Trophoblast cell (in vitro differentiated cells and primary cell): ENCODE data around the gene GFOD1.
"Not testable (repeated sequence)": the region's sequence is repeated elsewhere in the genome, so short reads cannot be mapped to it uniquely, and the experiment has no call there.

ENCODE experiments used
- DNase-seq, 2 donors: peaks; one replicate each; pipeline ENCODE4 v3.0.0-alpha.2; 2016
- H2AFZ ChIP-seq: 2 replicates; pipeline ENCODE4 v1.6.1; 2013; ENCODE audit warnings: low read length, moderate library complexity, mild to moderate bottlenecking; ENCODE audit not compliant: insufficient read depth, poor library complexity
- H2AK5ac ChIP-seq: 2 replicates; pipeline ENCODE4 v1.6.1; 2013; ENCODE audit warnings: mild to moderate bottlenecking, low read length
- H2BK120ac ChIP-seq: 2 replicates; pipeline ENCODE4 v1.6.1; 2013; ENCODE audit warnings: low read length, mild to moderate bottlenecking, moderate library complexity; ENCODE audit not compliant: insufficient read depth, poor library complexity
- H2BK12ac ChIP-seq: 2 replicates; pipeline ENCODE4 v1.6.1; 2013; ENCODE audit warnings: mild to moderate bottlenecking, low read length, moderate library complexity
- H2BK5ac ChIP-seq: 2 replicates; pipeline ENCODE4 v1.6.1; 2013; ENCODE audit warnings: low read length, low read depth, moderate library complexity, mild to moderate bottlenecking; ENCODE audit not compliant: poor library complexity
- H3K14ac ChIP-seq: 2 replicates; pipeline ENCODE4 v1.6.1; 2013; ENCODE audit warnings: mild to moderate bottlenecking, low read length
- H3K18ac ChIP-seq: 2 replicates; pipeline ENCODE4 v1.6.1; 2013; ENCODE audit warnings: mild to moderate bottlenecking, low read length
- H3K23ac ChIP-seq: 2 replicates; pipeline ENCODE4 v1.6.1; 2013; ENCODE audit warnings: low read length
- H3K27ac ChIP-seq: 2 replicates; pipeline ENCODE4 v1.5.1; 2013; ENCODE audit warnings: low read depth, mild to moderate bottlenecking, inconsistent platforms, low read length, moderate library complexity
- H3K27me3 ChIP-seq: 2 replicates; pipeline ENCODE4 v1.6.1; 2013; ENCODE audit warnings: inconsistent platforms, mild to moderate bottlenecking, low read length, moderate library complexity; ENCODE audit not compliant: insufficient read depth
- H3K36me3 ChIP-seq, 2 experiments: 1 replicate in 1 of 2; 2 replicates in 1 of 2; pipeline ENCODE4 v1.6.1; 2013; ENCODE audit warnings: low read length in 2 of 2, mild to moderate bottlenecking in 2 of 2, moderate library complexity in 1 of 2; ENCODE audit not compliant: insufficient read depth in 2 of 2, control insufficient read depth in 1 of 2
- H3K4ac ChIP-seq: 2 replicates; pipeline ENCODE4 v1.6.1; 2013; ENCODE audit warnings: low read depth, mild to moderate bottlenecking, low read length, moderate library complexity
- H3K4me1 ChIP-seq, 2 experiments: 1 replicate in 1 of 2; 2 replicates in 1 of 2; pipeline ENCODE4 v1.6.1; 2013; ENCODE audit warnings: low read length in 2 of 2, mild to moderate bottlenecking in 2 of 2, moderate library complexity in 1 of 2; ENCODE audit not compliant: insufficient read depth in 2 of 2, control insufficient read depth in 1 of 2
- H3K4me2 ChIP-seq: 2 replicates; pipeline ENCODE4 v1.6.1; 2013; ENCODE audit warnings: inconsistent platforms, mild to moderate bottlenecking, low read length, moderate library complexity
- H3K4me3 ChIP-seq: 2 replicates; pipeline ENCODE4 v1.5.1; 2013; ENCODE audit warnings: mild to moderate bottlenecking, low read depth, low read length, inconsistent platforms
- H3K79me1 ChIP-seq: one replicate; pipeline ENCODE4 v1.6.1; 2013; ENCODE audit warnings: low read length
- H3K79me2 ChIP-seq: 2 replicates; pipeline ENCODE4 v1.6.1; 2013; ENCODE audit warnings: low read length, mild to moderate bottlenecking; ENCODE audit not compliant: control insufficient read depth, insufficient read depth, poor library complexity
- H3K9ac ChIP-seq: 2 replicates; pipeline ENCODE4 v1.6.1; 2013; ENCODE audit warnings: mild to moderate bottlenecking, low read length
- H3K9me3 ChIP-seq: 2 replicates; pipeline ENCODE4 v1.6.1; 2013; ENCODE audit warnings: low read depth, mild to moderate bottlenecking, control low read depth, inconsistent platforms, low read length; ENCODE audit not compliant: insufficient read depth
- H4K12ac ChIP-seq: 2 replicates; pipeline ENCODE4 v1.6.1; 2013; ENCODE audit warnings: low read depth, mild to moderate bottlenecking, low read length, moderate library complexity
- H4K8ac ChIP-seq: 2 replicates; pipeline ENCODE4 v1.6.1; 2013; ENCODE audit warnings: low read depth, mild to moderate bottlenecking, low read length, moderate library complexity
- H4K91ac ChIP-seq: one replicate; pipeline ENCODE4 v1.6.1; 2013; ENCODE audit warnings: low read depth, mild to moderate bottlenecking, low read length, moderate library complexity
- WGBS: extraction: QIAGEN DNeasy Blood & Tissue Kit; methylation state at CpG from one replicate; pipeline ENCODE4 v1.1.7; 2013; ENCODE audit warnings: missing lambda C conversion rate; ENCODE audit not compliant: insufficient read length, insufficient coverage; ENCODE audit errors: extremely low coverage; 5-methylcytosine and 5-hydroxymethylcytosine counted together

The GFOD1 gene

DNA sequence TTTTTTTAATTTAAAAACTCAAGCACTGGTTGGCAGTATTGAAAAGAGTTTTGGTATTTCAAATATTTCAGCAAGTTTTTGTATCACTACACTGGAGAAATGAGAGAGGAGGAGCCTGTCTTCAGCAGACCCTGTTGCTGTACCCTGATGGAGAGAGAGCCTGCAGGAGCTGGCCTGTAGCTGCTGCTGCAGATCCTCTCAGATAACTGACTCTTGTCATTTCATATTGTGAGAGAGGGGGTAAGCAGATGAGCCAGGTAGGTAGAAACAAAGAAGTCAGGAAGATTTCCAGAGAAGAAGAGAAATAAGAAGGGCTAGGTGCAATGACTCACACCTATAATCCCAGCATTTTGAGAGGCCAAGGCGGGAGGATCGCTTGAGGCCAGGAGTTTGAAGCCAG, 94.9 kb downstream of the GFOD1 start:
- Histone ChIP-seq H4K8ac (no peak overlapping the region), H3K79me2 (no peaks in the 10 kb centered on the region), H4K91ac (no peak overlapping the region), H3K36me3 (no peaks in the 10 kb centered on the region), H2BK120ac (no peak overlapping the region), H3K27me3 (no peaks in the 10 kb centered on the region), H3K9me3 (no peaks in the 10 kb centered on the region), H3K23ac (no peak overlapping the region), H3K18ac (no peak overlapping the region), H3K4ac (no peak overlapping the region), H3K4me1 (peaks cover 2 to 3% of the 10 kb centered on the region in 2 experiments), H2BK12ac (no peak overlapping the region), H3K79me1 (no peaks in the 10 kb centered on the region), H3K27ac (no peak overlapping the region), H2AK5ac (no peak overlapping the region), H3K9ac (no peak overlapping the region), H3K4me2 (no peak overlapping the region), H2BK5ac (no peak overlapping the region), H3K4me3 (no peak overlapping the region), H3K14ac (no peak overlapping the region), H2AFZ (no peak overlapping the region), H4K12ac (no peak overlapping the region)
- no CpG with 5 or more reads among the region's 2 CpGs for WGBS
- no peak for DNase-seq

GRCh38 chr6:13391537-13391936, 95.9 kb downstream of the GFOD1 start:
- H3K79me2 ChIP-seq, result no peaks in the 10 kb centered on the region
- no peak overlapping the region for H3K23ac ChIP-seq
- no peak overlapping the region for H3K4ac ChIP-seq
- H3K36me3 ChIP-seq, result no peaks in the 10 kb centered on the region
- no peak overlapping the region for H3K4me3 ChIP-seq
- no peak overlapping the region for H3K9ac ChIP-seq
- H3K27me3 ChIP-seq, result no peaks in the 10 kb centered on the region
- H2AK5ac ChIP-seq, result no peak overlapping the region
- WGBS, result no CpG with 5 or more reads among the region's 5 CpGs
- H3K4me1 ChIP-seq, result no peaks in the 10 kb centered on the region
- H3K79me1 ChIP-seq, result no peaks in the 10 kb centered on the region
- H4K8ac ChIP-seq, result no peak overlapping the region
- no peak overlapping the region for H3K4me2 ChIP-seq
- H3K18ac ChIP-seq, result no peak overlapping the region
- H4K12ac ChIP-seq, result no peak overlapping the region
- no peak overlapping the region for H2BK120ac ChIP-seq
- no peak overlapping the region for H2BK5ac ChIP-seq
- no peak overlapping the region for H4K91ac ChIP-seq
- H3K14ac ChIP-seq, result no peak overlapping the region
- H2AFZ ChIP-seq, result no peak overlapping the region
- DNase-seq, result no peak
- H2BK12ac ChIP-seq, result no peak overlapping the region
- no peaks in the 10 kb centered on the region for H3K9me3 ChIP-seq
- H3K27ac ChIP-seq, result no peak overlapping the region

DNA sequence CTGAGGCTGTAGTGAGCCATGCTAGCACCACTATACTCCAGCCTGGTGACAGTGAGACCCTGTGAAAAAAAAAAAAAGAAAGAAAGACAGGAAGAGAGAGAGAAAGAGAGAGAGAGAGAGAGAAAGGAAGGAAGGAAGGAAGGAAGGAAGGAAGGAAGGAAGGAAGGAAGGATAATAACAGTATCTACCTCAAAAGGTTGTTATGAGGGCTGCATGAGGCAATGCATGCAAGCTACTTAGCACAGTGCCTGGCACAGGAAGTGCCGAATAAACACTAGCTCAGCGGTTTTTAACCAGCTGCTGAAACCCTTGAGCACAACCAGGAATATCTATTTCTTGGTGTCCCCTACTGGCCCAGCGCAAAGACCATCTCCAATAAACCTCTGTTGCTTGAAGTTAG, 96.7 kb downstream of the GFOD1 start:
- Histone ChIP-seq H3K27ac (no peak overlapping the region), H2AK5ac (no peak overlapping the region), H3K79me1 (no peaks in the 10 kb centered on the region), H2BK12ac (no peak overlapping the region), H3K9ac (no peak overlapping the region), H3K4me1 (no peaks in the 10 kb centered on the region), H4K12ac (no peak overlapping the region), H3K27me3 (no peaks in the 10 kb centered on the region), H3K36me3 (no peaks in the 10 kb centered on the region), H3K4ac (no peak overlapping the region), H3K79me2 (no peaks in the 10 kb centered on the region), H3K14ac (no peak overlapping the region), H3K4me2 (no peak overlapping the region), H2BK5ac (no peak overlapping the region), H3K4me3 (no peak overlapping the region), H3K9me3 (no peaks in the 10 kb centered on the region), H3K23ac (no peak overlapping the region), H2BK120ac (no peak overlapping the region), H3K18ac (no peak overlapping the region), H4K91ac (no peak overlapping the region), H2AFZ (no peak overlapping the region), H4K8ac (no peak overlapping the region)
- WGBS, result no CpG with 5 or more reads among the region's 3 CpGs
- no peak for DNase-seq

- H3K23ac ChIP-seq, H2BK12ac ChIP-seq, H3K4me1 ChIP-seq, H4K12ac ChIP-seq, H3K79me1 ChIP-seq, H4K8ac ChIP-seq, H3K4me2 ChIP-seq, H3K79me2 ChIP-seq, H3K4ac ChIP-seq, H3K36me3 ChIP-seq, H3K9ac ChIP-seq, H2BK5ac ChIP-seq, H2AFZ ChIP-seq, H3K27ac ChIP-seq, H4K91ac ChIP-seq, H3K27me3 ChIP-seq, H3K9me3 ChIP-seq, H3K4me3 ChIP-seq, H3K14ac ChIP-seq, DNase-seq, H2AK5ac ChIP-seq, H2BK120ac ChIP-seq, H3K18ac ChIP-seq: not testable (repeated sequence)
- WGBS, result no CpG with 5 or more reads among the region's 1 CpG
Measured at GRCh38 chr6:13389237-13389636, 98.2 kb downstream of the GFOD1 start.
